GM21360 (cell line): ENCODE data around the gene EFHD1.
"Not testable (repeated sequence)": the region's sequence is repeated elsewhere in the genome, so short reads cannot be mapped to it uniquely, and the experiment has no call there.

Experiments
- ATAC-seq: cut with Tn5 transposase; IDR thresholded peaks from one replicate; pipeline ENCODE4 v1.9.1; 2021; ENCODE audit warnings: mild to moderate bottlenecking, moderate library complexity; ENCODE audit not compliant: unreplicated experiment

Gene EFHD1

DNA sequence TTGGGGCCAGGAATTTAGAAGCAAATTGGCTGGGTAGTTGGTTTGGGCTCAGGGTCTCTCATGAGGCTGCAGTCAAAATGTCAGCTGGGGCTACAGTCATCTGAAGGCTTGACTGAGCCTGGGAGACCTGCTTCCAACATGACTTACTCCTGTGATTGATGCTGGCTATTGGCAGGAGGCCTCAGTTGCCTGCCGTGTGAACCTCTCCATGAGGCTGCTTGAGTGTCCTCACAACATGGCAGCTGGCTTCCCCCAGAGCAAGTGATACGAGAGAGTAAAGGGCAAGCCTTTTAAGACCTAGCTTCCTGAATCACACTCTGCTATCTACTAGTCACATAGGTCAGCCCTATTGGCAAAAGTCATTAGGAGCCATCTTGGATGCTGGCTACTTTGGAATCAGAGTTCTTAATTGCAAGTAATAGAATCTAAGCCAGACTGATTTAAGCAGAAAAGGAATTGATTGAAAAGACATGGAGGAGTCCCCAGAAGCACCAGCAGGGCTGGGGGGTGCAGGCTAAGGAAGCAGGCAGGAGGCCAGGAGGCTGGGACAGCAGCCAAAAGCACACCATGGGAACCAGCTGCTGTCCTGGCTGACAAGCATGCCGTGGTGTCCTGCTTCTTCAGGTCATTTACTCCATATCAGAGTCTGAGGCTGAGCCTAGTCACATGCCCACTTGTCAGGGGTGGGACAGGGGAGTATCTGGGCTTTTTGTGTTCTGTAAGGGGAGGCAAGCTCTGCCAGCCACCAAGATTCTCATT is 55.9 kb downstream of the EFHD1 start:
- ATAC-seq: no peak

DNA sequence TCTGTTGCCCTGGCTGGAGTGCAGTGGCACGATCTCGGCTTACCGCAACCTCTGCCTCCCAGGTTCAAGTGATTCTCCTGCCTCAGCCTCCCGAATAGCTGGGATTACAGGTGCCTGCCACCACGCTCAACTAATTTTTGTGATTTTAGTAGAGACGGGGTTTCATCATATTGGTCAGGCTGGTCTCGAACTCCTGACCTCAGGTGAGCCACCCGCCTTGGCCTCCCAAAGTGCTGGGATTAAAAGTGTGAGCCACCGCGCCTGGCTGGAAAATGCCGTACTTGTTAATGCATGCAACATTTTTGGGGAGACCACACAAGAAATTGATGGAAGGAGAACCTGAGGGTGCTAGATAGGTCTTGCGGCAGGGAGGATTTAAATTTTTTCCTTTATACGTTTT is 57.7 kb downstream of the EFHD1 start:
- ATAC-seq: not testable (repeated sequence)

DNA sequence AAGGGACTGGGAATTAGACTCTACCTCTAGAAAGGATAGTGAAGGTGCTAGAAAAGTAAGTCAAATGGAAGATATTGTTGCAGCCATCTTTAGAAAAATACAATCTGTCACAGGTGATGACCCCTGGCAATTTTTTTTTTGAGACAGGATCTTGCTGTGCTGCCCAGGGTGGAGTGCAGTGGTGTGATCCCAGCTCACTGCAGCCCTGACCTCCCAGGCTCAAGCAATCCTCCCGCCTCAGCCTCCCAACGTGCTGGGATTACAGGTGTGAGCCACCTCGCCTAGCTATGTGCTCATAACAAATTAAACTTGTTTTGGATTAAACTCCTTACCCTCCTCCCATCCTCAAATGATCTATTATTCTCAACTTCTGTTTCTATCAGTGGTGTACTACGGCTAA is 59.9 kb downstream of the EFHD1 start:
- ATAC-seq: no peak

DNA sequence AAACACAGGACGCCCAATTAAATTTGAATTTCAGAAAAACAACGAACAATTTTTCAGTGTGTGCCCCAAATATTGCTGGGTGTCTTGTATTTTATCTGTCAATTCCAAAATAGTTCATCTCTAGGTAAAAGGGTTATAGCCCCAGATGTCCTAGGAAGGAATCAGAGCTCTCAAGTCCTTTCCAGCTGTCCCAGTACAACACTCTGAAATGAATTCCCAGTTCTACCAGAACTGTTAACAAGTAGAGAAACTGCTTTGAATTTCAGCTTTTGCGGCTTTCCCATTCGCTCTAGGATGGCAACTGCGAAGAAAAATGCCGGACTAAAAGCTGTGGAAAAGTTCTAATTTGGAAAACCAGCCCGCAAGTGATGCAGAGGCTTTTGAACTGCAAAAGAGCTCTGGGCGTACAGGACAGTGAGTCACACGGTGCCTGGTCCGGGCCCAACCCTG is 63.2 kb downstream of the EFHD1 start:
- no peak for ATAC-seq

DNA sequence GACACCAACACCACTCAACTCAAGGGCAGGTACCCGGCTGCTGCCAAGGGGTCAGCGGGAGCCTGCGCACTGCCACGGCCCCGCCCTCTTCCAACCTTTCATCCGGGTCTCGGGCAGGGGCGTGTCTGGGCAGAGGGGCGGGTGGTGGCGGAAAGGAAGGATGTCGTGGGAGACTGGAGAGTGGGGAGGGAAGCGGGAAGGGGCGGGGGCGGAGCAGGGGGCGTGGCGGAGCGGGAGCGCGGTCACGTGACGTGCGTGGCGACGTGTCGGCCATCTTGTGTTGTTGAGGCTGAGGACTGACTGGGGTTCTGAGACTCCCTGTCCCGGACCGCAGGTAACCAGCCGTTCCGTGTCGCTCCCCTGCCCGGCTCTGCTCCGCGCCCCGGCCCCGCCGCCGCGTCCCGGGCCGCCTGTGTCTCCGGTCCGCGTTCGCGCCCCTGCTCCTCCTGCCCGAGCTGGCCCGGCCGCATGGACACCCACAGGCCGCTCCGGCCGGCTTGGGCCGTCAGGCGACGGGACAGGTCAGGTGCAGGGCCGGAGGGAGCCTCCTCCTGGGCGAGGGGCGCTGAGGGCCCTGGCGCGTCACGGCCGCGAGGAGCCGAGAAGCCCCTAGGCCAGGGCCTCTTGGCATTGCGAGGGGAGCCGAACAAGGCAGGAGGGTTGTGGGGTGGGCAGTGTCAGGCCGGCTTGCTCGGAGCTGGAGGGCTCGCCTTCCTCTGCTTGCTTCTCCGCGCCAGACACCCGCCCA is 63.8 kb downstream of the EFHD1 start, which contains the start of gene GIGYF2:
Gene GIGYF2, plus strand, starts transcription at position 273 of the 748 bp plus-strand sequence. CDS start 37,867 bp downstream, outside the sequence.
- ATAC-seq: peak; percentile 79

DNA sequence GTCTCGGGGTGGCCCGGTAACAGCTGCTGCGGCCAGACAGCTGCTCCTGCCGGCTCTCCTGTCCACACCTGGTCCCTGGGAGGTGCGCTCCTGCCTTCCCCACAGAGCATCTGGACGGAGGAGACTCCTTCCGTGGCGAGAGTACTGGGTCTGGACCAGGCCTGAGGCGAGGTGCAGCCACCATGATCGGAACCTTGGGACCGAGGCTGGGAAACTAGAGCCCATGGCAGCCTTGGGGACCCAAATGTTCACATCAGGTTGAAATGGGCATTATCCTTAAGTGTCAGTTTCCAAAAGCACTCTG is 64.4 kb downstream of the EFHD1 start:
- ATAC-seq: peak; percentile 16

DNA sequence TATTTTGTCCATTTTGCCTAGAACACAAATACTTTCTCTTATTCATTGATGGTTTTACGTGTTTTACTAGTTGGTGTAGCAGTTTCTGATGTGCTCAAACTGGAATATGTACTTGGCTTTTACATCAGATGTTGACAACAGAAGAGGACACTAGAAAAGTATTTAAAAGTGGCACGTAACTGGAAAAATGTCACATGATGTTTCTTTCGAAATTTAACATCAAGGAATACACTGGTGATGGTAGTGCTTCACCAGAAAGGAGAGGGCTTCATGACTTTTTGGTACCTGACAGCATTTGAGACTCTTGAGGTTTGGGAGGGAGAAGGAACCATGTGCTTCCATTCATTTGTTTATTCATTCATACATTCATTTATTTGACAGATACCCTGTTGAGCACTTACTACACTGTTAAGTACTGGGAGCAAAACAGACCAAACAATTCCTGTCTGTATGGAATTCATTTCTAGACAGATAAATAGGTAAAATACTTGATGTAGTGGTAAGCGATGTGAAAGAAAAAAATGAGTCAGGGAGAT is 65.2 kb downstream of the EFHD1 start:
- no peak for ATAC-seq

DNA sequence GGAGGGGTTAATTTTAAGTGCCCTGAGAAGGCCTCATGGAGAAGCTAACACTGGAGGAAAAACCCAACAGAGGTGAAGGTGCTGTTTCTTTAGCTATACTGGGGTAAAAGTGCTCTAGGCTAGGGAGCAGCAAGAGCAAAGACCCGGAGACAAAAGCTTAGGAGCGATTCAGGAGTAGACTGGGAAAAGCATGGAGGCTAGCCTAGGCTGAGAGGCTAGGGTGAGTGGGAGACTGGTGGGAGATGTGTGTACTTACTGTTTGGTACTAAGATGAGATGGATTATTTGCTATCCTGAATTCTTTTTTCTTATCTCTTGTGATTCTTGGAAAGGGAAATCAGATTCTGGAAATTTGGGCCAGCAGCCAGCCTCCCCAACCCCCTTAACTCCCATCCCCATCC is 65.7 kb downstream of the EFHD1 start:
- no peak for ATAC-seq

DNA sequence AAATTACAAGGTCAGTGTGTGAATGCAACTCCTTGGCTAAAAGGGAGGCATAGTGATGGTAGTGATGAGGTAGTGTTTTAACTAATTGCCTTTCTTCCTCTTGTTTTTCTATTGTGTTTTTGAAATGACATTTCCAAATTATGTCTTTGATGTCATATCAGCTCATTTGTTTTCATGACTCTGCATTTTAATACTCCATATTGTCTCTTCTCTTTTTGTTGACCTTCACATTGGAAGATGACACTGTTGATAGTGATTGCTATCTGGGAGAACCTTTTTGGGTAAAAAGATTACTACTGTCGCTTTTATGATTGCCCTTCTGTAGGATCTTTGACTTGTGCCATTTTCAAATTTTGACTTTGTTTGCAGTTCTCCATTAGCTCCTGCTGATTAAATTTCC is 66.8 kb downstream of the EFHD1 start:
- ATAC-seq: no peak

DNA sequence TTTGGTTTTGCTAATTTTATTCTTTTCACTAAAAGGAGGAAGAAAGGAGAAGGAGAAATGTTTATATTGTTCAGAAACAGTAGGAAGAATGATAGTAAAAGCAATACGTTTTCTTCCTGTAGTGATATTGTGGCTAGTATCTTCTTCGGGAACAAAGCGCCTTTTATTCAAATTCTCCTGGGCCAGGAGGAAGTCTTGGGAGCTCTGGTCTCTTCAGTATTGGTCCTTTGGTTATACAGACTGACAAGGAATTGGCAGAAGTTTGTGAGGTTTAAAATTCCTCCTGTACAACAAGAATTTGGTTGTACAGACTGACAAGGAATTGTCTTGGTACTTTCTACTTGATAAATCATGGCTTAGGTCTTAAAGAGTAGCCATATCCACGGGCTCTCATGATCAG is 73.7 kb downstream of the EFHD1 start:
- no peak for ATAC-seq

DNA sequence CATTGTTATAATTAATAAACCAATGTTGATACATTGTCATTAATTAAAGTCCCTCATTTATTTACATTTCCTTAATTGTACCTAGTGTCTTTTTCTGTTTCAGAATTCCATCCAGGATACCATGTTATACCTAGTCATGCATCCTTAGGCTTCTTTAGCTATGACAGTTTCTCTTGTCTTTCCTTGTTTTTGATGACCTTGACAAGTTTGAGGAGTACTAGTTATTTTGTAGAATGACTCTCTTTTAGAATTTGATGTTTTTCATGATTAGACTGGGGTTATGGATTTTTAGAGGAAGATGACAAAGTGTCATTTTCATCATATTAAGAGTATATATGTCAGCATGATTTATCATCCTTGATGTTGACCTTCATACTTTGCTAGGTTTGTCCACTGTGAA is 80.1 kb downstream of the EFHD1 start:
- ATAC-seq: no peak

DNA sequence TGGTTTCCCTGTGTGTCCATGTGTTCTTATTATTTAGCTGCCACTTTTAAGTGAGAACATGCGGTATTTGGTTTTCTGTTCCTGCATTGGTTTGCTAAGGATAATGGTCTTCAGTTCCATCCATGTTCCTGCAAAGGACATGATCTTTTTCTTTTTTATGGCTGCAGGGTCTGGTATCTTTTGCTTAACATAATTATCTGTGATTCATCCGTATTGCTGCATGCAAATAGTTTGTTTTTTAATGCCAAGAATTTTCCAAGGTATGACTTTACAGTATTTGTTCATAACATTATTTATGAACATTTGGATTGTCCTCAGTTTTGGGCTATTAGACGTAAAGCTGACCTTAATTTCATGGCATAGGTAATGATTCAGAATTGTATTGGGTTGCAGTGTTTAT is 81.6 kb downstream of the EFHD1 start:
- no peak for ATAC-seq

DNA sequence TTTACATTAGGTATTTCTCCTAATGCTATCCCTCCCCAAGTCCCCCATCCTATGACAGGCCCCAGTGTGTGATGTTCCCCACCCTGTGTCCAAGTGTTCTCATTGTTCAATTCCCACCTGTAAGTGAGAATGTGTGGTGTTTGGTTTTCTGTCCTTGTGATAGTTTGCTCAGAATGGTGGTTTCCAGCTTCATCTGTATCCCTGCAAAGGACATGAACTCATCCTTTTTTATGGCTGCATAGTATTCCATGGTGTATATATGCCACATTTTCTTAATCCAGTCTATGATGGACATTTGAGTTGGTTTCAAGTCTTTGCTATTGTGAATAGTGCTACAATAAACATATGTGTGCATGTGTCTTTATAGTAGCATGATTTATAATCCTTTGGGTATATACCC is 86.7 kb downstream of the EFHD1 start:
- ATAC-seq: not testable (repeated sequence)

DNA sequence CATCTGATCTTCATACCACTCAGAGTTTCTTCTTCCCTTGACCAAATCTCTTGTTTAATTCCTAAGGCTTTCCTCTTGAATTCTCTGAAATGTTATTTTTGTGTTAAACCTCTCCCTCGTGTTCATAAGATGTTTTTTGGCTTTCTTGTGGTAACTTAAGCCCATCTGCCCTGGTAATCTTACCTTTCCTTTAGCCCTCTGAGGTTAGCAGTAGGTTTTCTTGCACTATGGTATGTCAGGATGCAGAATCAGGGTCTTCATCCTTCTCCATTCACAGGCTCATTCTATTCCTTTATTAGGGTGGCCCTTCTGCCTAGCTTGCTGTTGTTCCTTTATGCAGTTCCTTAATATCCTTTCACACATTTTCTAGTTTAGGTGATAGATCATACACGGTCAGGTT is 87.9 kb downstream of the EFHD1 start:
- no peak for ATAC-seq

DNA sequence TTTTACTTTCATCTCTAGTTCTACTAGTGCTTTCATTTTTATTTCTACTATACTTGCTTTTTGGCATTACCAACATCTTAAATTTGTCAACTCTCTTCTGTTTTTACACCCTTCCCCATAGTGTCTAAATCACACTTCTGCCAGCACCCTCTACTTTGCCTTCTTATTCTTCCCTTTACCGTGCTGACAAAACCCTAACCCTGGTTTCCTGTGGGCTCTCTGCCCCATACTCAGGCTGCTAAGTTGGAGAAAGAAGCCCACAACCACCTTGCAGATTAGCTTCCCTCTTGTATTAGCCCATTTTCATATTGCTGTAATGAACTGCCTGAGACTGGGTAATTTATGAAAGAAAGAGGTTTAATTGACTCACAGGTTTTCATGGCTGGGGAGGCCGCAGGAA is 88.5 kb downstream of the EFHD1 start:
- ATAC-seq: no peak

DNA sequence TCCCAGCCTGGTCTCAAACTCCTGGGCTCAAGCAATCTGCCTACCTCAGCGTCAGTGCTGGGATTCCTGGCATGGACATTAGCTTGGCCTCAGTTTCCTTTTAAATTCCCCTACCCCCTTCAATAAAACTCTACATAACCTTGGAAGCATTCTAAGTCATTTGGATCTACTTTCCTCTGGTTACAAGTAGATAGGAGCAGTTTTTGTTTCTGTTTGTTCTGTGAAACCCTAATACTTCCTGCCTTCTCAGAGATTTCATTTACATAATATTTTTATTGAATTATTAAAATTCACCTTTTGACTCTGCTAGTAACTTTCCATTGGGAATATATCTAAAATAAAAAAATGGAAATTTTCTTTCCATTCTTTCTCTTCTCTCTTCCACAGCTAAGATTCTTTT is 89.6 kb downstream of the EFHD1 start:
- no peak for ATAC-seq

DNA sequence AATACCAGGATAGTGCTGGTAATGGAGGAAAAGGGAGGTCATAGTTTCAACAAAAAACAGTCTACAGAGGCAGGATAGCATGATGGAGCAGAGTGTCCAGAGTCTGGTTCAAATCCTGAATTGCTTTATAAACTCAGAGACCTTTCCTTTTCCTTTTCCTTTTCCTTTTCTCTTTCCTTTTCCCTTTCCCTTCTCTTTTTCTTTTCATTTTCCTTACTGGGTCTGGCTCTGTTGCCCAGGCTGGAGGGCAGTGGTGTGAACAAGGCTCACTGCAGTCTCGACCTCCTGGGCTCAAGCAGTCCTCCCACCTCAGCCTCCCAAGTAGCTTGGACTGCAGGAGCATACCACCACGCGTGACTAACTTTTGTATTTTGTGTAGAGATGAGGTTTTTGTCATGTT is 95.4 kb downstream of the EFHD1 start:
- ATAC-seq: no peak

DNA sequence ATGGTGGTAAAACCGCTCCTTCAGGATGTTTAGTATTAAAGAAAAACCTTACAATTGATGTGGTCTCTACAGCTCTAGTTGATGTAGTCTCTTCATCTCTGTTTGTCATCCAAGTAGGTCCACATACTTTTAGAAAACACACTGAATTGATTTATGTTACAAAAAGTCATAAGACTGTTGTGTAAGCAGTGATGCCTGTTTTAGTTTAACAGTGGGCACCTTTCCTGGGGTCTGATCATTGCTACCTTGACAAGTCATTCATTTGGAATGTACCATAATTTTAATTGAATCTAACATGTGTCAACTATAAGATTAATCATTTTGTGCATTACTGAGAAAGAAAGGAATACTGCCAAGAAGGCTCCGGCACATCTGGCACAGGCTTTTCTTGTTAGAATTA is 98.1 kb downstream of the EFHD1 start:
- no peak for ATAC-seq
